Endothelial cell (in vitro differentiated cells): ENCODE measurements around the gene ZNF709. TPM values are rescaled to one million over a fixed set of nuclear protein-coding genes. Genes with fewer than 3 reads are reported as not detected.
"Not testable (repeated sequence)": the region's sequence is repeated elsewhere in the genome, so short reads cannot be mapped to it uniquely, and the experiment has no call there.

Source experiments
- DNase-seq: peaks from one replicate; pipeline ENCODE4 v3.0.0; 2021; ENCODE audit warnings: low spot score
- H3K27ac Mint-ChIP-seq: one replicate; pipeline ENCODE4 v1.8.0; 2021; ENCODE audit warnings: mixed read lengths, inconsistent platforms; ENCODE audit not compliant: unreplicated experiment
- H3K27me3 Mint-ChIP-seq: one replicate; pipeline ENCODE4 v1.8.0; 2021; ENCODE audit warnings: mild to moderate bottlenecking, moderate library complexity, mixed read lengths, inconsistent platforms; ENCODE audit not compliant: unreplicated experiment
- H3K36me3 Mint-ChIP-seq: one replicate; pipeline ENCODE4 v1.8.0; 2021; ENCODE audit warnings: mild to moderate bottlenecking, low read depth, mixed read lengths, inconsistent platforms; ENCODE audit not compliant: unreplicated experiment
- H3K4me1 Mint-ChIP-seq: one replicate; pipeline ENCODE4 v1.8.0; 2021; ENCODE audit warnings: mild to moderate bottlenecking, mixed read lengths, inconsistent platforms; ENCODE audit not compliant: unreplicated experiment
- H3K4me3 Mint-ChIP-seq: one replicate; pipeline ENCODE4 v1.8.0; 2021; ENCODE audit warnings: mild to moderate bottlenecking, mixed read lengths, inconsistent platforms; ENCODE audit not compliant: unreplicated experiment
- H3K9me3 Mint-ChIP-seq: one replicate; pipeline ENCODE4 v1.8.0; 2021; ENCODE audit warnings: mixed read lengths, inconsistent platforms; ENCODE audit not compliant: unreplicated experiment
- CTCF ChIP-seq: fragments of 200-600 bp; sonication (generic); IDR thresholded peaks from one replicate; pipeline ENCODE4 v1.5.0; 2021; ENCODE audit warnings: antibody characterized with exemption; ENCODE audit not compliant: unreplicated experiment
- total RNA-seq: library from RNA; stranded (reverse); fragmentation: NEBNext Ultra II Directional; extraction: Animal tissue kit (Norgen Biotek cat#: 25700); gene quantifications from one replicate; pipeline ENCODE4 v1.2.1, GENCODE V29; 2021; ENCODE audit not compliant: unreplicated experiment

The ZNF709 gene
- total RNA-seq, 1 donor from 2014 or later, result 6.6 TPM

- Mint-ChIP-seq H3K4me1 (no peaks in the 10 kb centered on the region), H3K9me3 (peaks cover 11% of the 10 kb centered on the region), H3K27ac (no peak overlapping the region), H3K4me3 (no peak overlapping the region), H3K36me3 (peaks cover 29% of the 10 kb centered on the region), H3K27me3 (peaks cover 5% of the 10 kb centered on the region)
- no peak for TF ChIP-seq CTCF
- DNase-seq, result no peak
These were observed 29.0 kb upstream of the ZNF709 start for GRCh38 chr19:12513531-12514061.

DNA sequence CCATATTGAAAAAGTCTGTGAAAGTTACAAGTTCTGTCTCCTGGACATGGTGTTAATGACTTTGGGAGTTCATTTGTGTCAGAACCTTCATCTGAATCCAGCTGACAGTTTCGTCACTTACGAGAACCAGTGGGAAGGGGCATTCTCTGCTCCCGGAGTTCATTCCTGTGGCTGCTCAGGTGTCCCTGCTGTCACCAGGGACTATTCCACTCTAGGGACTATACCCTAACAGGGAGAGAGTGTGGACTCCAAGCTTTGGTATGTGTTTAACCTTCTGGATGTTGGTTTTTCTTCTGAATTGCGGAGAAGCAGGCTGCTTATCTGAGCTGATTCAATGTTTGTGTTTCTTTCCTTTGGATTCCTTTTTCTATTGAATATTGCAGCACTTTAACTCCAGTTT, 12.4 kb upstream of the ZNF709 start:
- peaks cover 5% of the 10 kb centered on the region for H3K9me3 Mint-ChIP-seq
- no peak overlapping the region for H3K27ac Mint-ChIP-seq
- DNase-seq, result no peak
- peaks cover 7% of the 10 kb centered on the region for H3K27me3 Mint-ChIP-seq
- no peak overlapping the region for H3K4me3 Mint-ChIP-seq
- H3K4me1 Mint-ChIP-seq, result peaks cover 7% of the 10 kb centered on the region
- H3K36me3 Mint-ChIP-seq, result peaks cover 4% of the 10 kb centered on the region
- no peak for TF ChIP-seq CTCF

DNA sequence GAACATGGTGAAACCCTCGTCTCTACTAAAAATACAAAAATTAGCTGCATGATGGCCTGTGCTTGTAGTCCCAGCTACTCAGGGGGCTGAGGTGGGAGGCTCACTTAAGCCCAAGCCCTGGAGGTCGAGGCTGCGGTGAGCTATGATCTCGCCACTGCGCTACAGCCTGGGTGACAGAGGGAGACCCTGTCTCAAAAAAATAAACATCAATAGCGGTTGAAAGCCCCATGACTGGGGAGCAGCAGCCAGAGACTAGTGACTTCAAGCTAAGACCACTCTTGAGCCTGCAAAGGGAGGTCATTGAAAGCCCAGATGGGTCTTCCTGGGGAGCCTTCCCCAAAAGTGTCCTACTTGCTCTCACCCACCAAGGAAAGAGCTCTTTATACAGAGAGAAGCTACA, 11.9 kb upstream of the ZNF709 start:
- TF ChIP-seq CTCF, result no peak
- Mint-ChIP-seq H3K4me3 (no peak overlapping the region), H3K9me3 (peaks cover 5% of the 10 kb centered on the region), H3K27me3 (peaks cover 7% of the 10 kb centered on the region), H3K4me1 (peaks cover 7% of the 10 kb centered on the region), H3K36me3 (peaks cover 4% of the 10 kb centered on the region), H3K27ac (no peak overlapping the region)
- DNase-seq, result no peak

DNA sequence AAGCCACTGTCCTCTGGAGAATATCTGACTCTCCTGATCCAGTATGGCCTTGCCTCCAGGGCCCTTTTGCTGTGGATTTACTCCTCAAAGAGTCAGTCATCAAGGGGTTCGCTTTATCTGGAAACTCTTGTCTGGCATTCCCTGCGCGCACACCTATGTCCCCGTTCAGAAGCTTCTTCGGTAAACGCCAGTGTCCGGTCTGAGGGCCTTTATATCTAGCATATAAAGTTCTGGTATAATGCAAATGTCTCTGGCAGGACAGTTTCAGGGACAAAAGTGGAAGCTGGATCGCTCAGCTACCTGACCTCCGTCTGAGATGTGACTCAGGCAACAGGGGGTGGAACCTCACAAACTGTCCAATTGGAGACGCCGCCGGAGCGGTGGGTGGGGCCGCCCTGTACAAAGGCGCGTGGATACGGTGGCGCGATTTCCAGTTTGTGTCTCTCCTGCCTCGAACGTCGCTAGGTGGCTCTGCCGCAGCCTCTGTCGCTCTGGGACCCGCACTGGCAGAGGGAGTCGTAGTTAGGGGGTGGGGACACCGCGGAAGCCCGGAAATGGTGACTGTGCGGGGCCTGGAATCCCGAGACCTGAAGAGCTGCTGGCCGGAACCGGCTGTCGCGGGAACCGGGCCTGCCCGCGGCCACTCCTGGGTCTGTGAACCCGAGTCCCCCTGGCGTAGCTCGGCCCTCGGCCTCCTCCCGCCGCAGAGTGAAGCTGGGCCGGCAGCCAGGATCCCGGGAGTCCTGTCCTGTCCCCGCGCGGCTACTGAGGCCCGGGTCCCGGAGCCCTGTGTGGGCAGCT, 10.6 kb upstream of the ZNF709 start:
- peak; percentile 86 for DNase-seq
- Mint-ChIP-seq H3K27me3 (peaks cover 7% of the 10 kb centered on the region), H3K27ac (peak overlapping the region; percentile 92), H3K36me3 (peaks cover 4% of the 10 kb centered on the region), H3K4me1 (peaks cover 7% of the 10 kb centered on the region), H3K4me3 (peak overlapping the region; percentile 92), H3K9me3 (peaks cover 5% of the 10 kb centered on the region)
- TF ChIP-seq CTCF, result no peak

- H3K4me1 Mint-ChIP-seq, result peaks cover 7% of the 10 kb centered on the region
- no peak for TF ChIP-seq CTCF
- peak overlapping the region; percentile 54 for H3K27ac Mint-ChIP-seq
- peaks cover 5% of the 10 kb centered on the region for H3K9me3 Mint-ChIP-seq
- DNase-seq, result no peak
- H3K27me3 Mint-ChIP-seq, result peaks cover 5% of the 10 kb centered on the region
- H3K36me3 Mint-ChIP-seq, result peaks cover 4% of the 10 kb centered on the region
- H3K4me3 Mint-ChIP-seq, result peak overlapping the region; percentile 78
These were observed 9.7 kb upstream of the ZNF709 start for GRCh38 chr19:12494260-12494860.

DNA sequence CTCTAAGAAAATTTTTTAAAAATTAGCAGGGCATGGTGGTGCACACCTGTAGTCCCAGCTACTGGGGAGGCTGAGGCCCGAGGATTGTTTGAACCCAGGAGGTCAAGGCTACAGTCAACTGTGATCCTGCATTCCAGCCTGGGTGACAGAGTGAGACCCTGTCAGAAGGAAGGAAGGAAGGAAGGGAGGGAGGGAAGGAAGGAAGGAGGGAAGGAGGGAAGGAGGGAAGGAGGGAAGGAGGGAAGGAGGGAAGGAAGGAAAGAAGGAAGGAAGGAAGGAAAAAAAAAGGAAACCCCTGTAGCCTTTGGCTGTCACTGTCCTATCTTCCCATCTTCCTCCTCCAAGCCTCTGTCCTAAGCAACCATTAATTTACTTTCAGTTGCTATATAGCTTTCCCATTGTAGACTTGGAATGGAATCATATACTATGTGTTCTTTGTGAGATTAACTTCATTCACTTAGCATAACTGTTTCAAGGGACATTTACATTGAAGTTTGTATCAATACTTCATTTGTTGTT, 1.7 kb upstream of the ZNF709 start:
- H3K36me3 Mint-ChIP-seq, H3K9me3 Mint-ChIP-seq, DNase-seq, H3K4me3 Mint-ChIP-seq, H3K27me3 Mint-ChIP-seq, H3K27ac Mint-ChIP-seq: not testable (repeated sequence)
- H3K4me1 Mint-ChIP-seq, result peaks cover 14% of the 10 kb centered on the region
